Effector memory CD4-positive, alpha-beta T cell (primary cell): ENCODE measurements around the gene MAPKAP1.
"Not testable (repeated sequence)": the region's sequence is repeated elsewhere in the genome, so short reads cannot be mapped to it uniquely, and the experiment has no call there.

Experiments
- DNase-seq, 3 donors: peaks; one replicate each; pipeline ENCODE4 v3.0.0-alpha.2; 2020
- H3K27ac ChIP-seq: 2 replicates; pipeline ENCODE4 v1.7.0; 2013; ENCODE audit warnings: mild to moderate bottlenecking, low read length, moderate library complexity; ENCODE audit not compliant: insufficient read depth, poor library complexity, severe bottlenecking
- H3K27me3 ChIP-seq: replicated peaks from 2 replicates; pipeline ENCODE4 v1.7.0; 2013; ENCODE audit warnings: mild to moderate bottlenecking, low read length; ENCODE audit not compliant: insufficient read depth, control insufficient read depth, poor library complexity, severe bottlenecking
- H3K36me3 ChIP-seq: 2 replicates; pipeline ENCODE4 v1.7.0; 2013; ENCODE audit warnings: mild to moderate bottlenecking, low read length, moderate library complexity; ENCODE audit not compliant: control insufficient read depth, insufficient read depth
- H3K4me1 ChIP-seq: 2 replicates; pipeline ENCODE4 v1.7.0; 2013; ENCODE audit warnings: low read length, mild to moderate bottlenecking; ENCODE audit not compliant: control insufficient read depth, insufficient read depth, poor library complexity, severe bottlenecking
- H3K4me3 ChIP-seq: 2 replicates; pipeline ENCODE4 v1.7.0; 2013; ENCODE audit warnings: low read length, low read depth, mild to moderate bottlenecking; ENCODE audit not compliant: insufficient read depth, poor library complexity, severe bottlenecking
- H3K9me3 ChIP-seq: 2 replicates; pipeline ENCODE4 v1.7.0; 2013; ENCODE audit warnings: mild to moderate bottlenecking, low read length, moderate library complexity; ENCODE audit not compliant: control insufficient read depth

Gene MAPKAP1

GRCh38 chr9:125696106-125696647, 10.8 kb downstream of the MAPKAP1 start:
- Histone ChIP-seq H3K27ac (no peak overlapping the region), H3K4me3 (no peak overlapping the region), H3K27me3 (no peaks in the 10 kb centered on the region), H3K36me3 (no peaks in the 10 kb centered on the region), H3K9me3 (no peaks in the 10 kb centered on the region), H3K4me1 (no peaks in the 10 kb centered on the region)
- DNase-seq: no peak

- not testable (repeated sequence) for H3K4me3 ChIP-seq, H3K4me1 ChIP-seq, DNase-seq, H3K27me3 ChIP-seq, H3K36me3 ChIP-seq, H3K27ac ChIP-seq, H3K9me3 ChIP-seq
Measured at GRCh38 chr9:125695548-125695947, 11.5 kb downstream of the MAPKAP1 start.

- no peak for DNase-seq
- Histone ChIP-seq H3K4me1 (no peaks in the 10 kb centered on the region), H3K27ac (no peak overlapping the region), H3K36me3 (no peaks in the 10 kb centered on the region), H3K9me3 (no peaks in the 10 kb centered on the region), H3K27me3 (no peaks in the 10 kb centered on the region), H3K4me3 (no peak overlapping the region)
Measured at GRCh38 chr9:125694478-125694877, 12.5 kb downstream of the MAPKAP1 start.

GRCh38 chr9:125693492-125693891, 13.5 kb downstream of the MAPKAP1 start:
- H3K27me3 ChIP-seq, H3K4me3 ChIP-seq, H3K4me1 ChIP-seq, H3K9me3 ChIP-seq, H3K27ac ChIP-seq, H3K36me3 ChIP-seq, DNase-seq: not testable (repeated sequence)

GRCh38 chr9:125691869-125692268, 15.1 kb downstream of the MAPKAP1 start:
- Histone ChIP-seq H3K4me1 (no peaks in the 10 kb centered on the region), H3K27ac (no peak overlapping the region)

GRCh38 chr9:125690679-125691078, 16.3 kb downstream of the MAPKAP1 start:
- Histone ChIP-seq H3K27me3 (no peaks in the 10 kb centered on the region), H3K27ac (no peak overlapping the region), H3K9me3 (no peaks in the 10 kb centered on the region), H3K4me1 (no peaks in the 10 kb centered on the region), H3K4me3 (no peak overlapping the region), H3K36me3 (no peaks in the 10 kb centered on the region)
- no peak for DNase-seq

More at GRCh38 chr9:125691869-125692268, 15.1 kb downstream of the MAPKAP1 start:
- Histone ChIP-seq H3K36me3 (no peaks in the 10 kb centered on the region), H3K4me3 (no peak overlapping the region), H3K9me3 (no peaks in the 10 kb centered on the region), H3K27me3 (no peaks in the 10 kb centered on the region)
- no peak for DNase-seq

GRCh38 chr9:125687163-125687863, 19.7 kb downstream of the MAPKAP1 start:
- Histone ChIP-seq H3K4me1 (no peaks in the 10 kb centered on the region), H3K27me3 (no peaks in the 10 kb centered on the region), H3K9me3 (no peaks in the 10 kb centered on the region), H3K36me3 (no peaks in the 10 kb centered on the region), H3K27ac (no peak overlapping the region), H3K4me3 (no peak overlapping the region)
- DNase-seq: no peak

- no peaks in the 10 kb centered on the region for H3K9me3 ChIP-seq
- H3K36me3 ChIP-seq: no peaks in the 10 kb centered on the region
- no peaks in the 10 kb centered on the region for H3K4me1 ChIP-seq
- no peak for DNase-seq
- no peaks in the 10 kb centered on the region for H3K27me3 ChIP-seq
- no peak overlapping the region for H3K27ac ChIP-seq
- no peak overlapping the region for H3K4me3 ChIP-seq
Measured at GRCh38 chr9:125685167-125685566, 21.8 kb downstream of the MAPKAP1 start.

GRCh38 chr9:125683486-125683885, 23.5 kb downstream of the MAPKAP1 start:
- no peaks in the 10 kb centered on the region for H3K36me3 ChIP-seq
- DNase-seq: no peak

GRCh38 chr9:125682340-125682739, 24.7 kb downstream of the MAPKAP1 start:
- H3K27ac ChIP-seq: no peak overlapping the region

More at GRCh38 chr9:125683486-125683885, 23.5 kb downstream of the MAPKAP1 start:
- no peaks in the 10 kb centered on the region for H3K4me1 ChIP-seq
- no peaks in the 10 kb centered on the region for H3K9me3 ChIP-seq
- no peak overlapping the region for H3K27ac ChIP-seq
- H3K27me3 ChIP-seq: no peaks in the 10 kb centered on the region
- H3K4me3 ChIP-seq: no peak overlapping the region

More at GRCh38 chr9:125682340-125682739, 24.7 kb downstream of the MAPKAP1 start:
- no peak for DNase-seq
- Histone ChIP-seq H3K4me3 (no peak overlapping the region), H3K36me3 (no peaks in the 10 kb centered on the region), H3K4me1 (peaks cover 4% of the 10 kb centered on the region), H3K27me3 (no peaks in the 10 kb centered on the region), H3K9me3 (no peaks in the 10 kb centered on the region)
